Cardiac muscle cell (in vitro differentiated cells and primary cell): Measurements from ENCODE around the gene ARMC10. TPM values are rescaled to one million over a fixed set of nuclear protein-coding genes. Genes with fewer than 3 reads are reported as not detected.
"Not testable (repeated sequence)": the region's sequence is repeated elsewhere in the genome, so short reads cannot be mapped to it uniquely, and the experiment has no call there.

Source experiments
- DNase-seq, 2 donors: peaks; one replicate each; pipeline versions ENCODE4 v3.0.0 to v3.0.0-alpha.2; 2010 to 2017; ENCODE audit warnings: low read depth in 1 of 2, low spot score in 1 of 2
- H3K27ac ChIP-seq: fragments of 200-600 bp; sonication (generic); 2 replicates; pipeline ENCODE4 v1.5.1; 2016
- H3K27me3 ChIP-seq: fragments of 200-600 bp; sonication (generic); 2 replicates; pipeline ENCODE4 v1.6.0; 2016; ENCODE audit warnings: control low read depth
- H3K36me3 ChIP-seq: fragments of 200-600 bp; sonication (generic); 2 replicates; pipeline ENCODE4 v1.5.1; 2016; ENCODE audit warnings: control low read depth
- H3K4me1 ChIP-seq: fragments of 200-600 bp; sonication (generic); 2 replicates; pipeline ENCODE4 v1.8.1; 2017; ENCODE audit warnings: low read depth, mild to moderate bottlenecking, mixed run types
- H3K4me3 ChIP-seq: fragments of 200-600 bp; sonication (generic); 2 replicates; pipeline ENCODE4 v1.5.1; 2016; ENCODE audit warnings: mild to moderate bottlenecking
- H3K9me3 ChIP-seq: fragments of 200-600 bp; sonication (generic); 2 replicates; pipeline ENCODE4 v1.5.1; 2017; ENCODE audit warnings: low read depth, mild to moderate bottlenecking, control low read depth
- CTCF ChIP-seq: IDR thresholded peaks from 2 replicates; pipeline ENCODE4 v1.5.1; 2012; ENCODE audit warnings: low read depth, mild to moderate bottlenecking, low read length
- polyA plus RNA-seq: library from polyadenylated mRNA; unstranded; fragments of >200 nt; fragmentation: Nextera tagmentation; extraction: Ambion mirVana; gene quantifications from 2 replicates; pipeline ENCODE4 v1.2.1, GENCODE V29; 2016
- total RNA-seq: library from RNA; depleted of rRNA; stranded (reverse); fragments of >200 nt; gene quantifications from 2 replicates; pipeline ENCODE4 v1.2.3, GENCODE V29; 2016

The ARMC10 gene
- 29.7 and 33.9 TPM in 2 replicates for total RNA-seq
- polyA plus RNA-seq, result 38.4 and 57.6 TPM in 2 replicates

GRCh38 chr7:103074519-103075336, at the start of gene ARMC10, which contains the start of gene FBXL13:
Gene ARMC10, plus strand, starts transcription at chr7:103075140. Its CDS starts 133 bp downstream, at chr7:103075273.
Gene FBXL13, minus strand, starts transcription at chr7:103074796.
- Histone ChIP-seq H3K4me3 (peak within 1 kb of the TSS; percentile 78), H3K27ac (peak within 1 kb of the TSS; percentile 72), H3K36me3 (no peaks in the 10 kb centered on the region), H3K27me3 (no peaks in the 10 kb centered on the region), H3K4me1 (peaks cover 9% of the 10 kb centered on the region), H3K9me3 (no peaks in the 10 kb centered on the region)
- TF ChIP-seq CTCF, result peak; percentile 19
- DNase-seq, result peak; percentile 92 to 94

- Histone ChIP-seq H3K27me3 (no peaks in the 10 kb centered on the region), H3K4me1 (no peaks in the 10 kb centered on the region), H3K27ac (no peak overlapping the region), H3K36me3 (no peaks in the 10 kb centered on the region), H3K4me3 (no peak overlapping the region), H3K9me3 (no peaks in the 10 kb centered on the region)
- no peak for TF ChIP-seq CTCF
- DNase-seq, result no peak
Measured at GRCh38 chr7:103025341-103025740, 49.6 kb upstream of the ARMC10 start.

GRCh38 chr7:103031024-103031423, 43.9 kb upstream of the ARMC10 start:
- DNase-seq, result no peak
- H3K9me3 ChIP-seq, result no peaks in the 10 kb centered on the region
- no peaks in the 10 kb centered on the region for H3K36me3 ChIP-seq
- no peak for TF ChIP-seq CTCF
- no peak overlapping the region for H3K4me3 ChIP-seq
- H3K4me1 ChIP-seq, result no peaks in the 10 kb centered on the region
- no peak overlapping the region for H3K27ac ChIP-seq
- no peaks in the 10 kb centered on the region for H3K27me3 ChIP-seq

GRCh38 chr7:103031781-103032180, 43.2 kb upstream of the ARMC10 start:
- Histone ChIP-seq H3K9me3 (no peaks in the 10 kb centered on the region), H3K4me1 (no peaks in the 10 kb centered on the region), H3K36me3 (no peaks in the 10 kb centered on the region), H3K4me3 (no peak overlapping the region), H3K27ac (no peak overlapping the region), H3K27me3 (no peaks in the 10 kb centered on the region)
- no peak for TF ChIP-seq CTCF
- no peak for DNase-seq

- not testable (repeated sequence) for H3K36me3 ChIP-seq, H3K27me3 ChIP-seq, H3K27ac ChIP-seq, H3K9me3 ChIP-seq, H3K4me1 ChIP-seq, H3K4me3 ChIP-seq, DNase-seq
Measured at GRCh38 chr7:103034318-103034717, 40.6 kb upstream of the ARMC10 start.

- H3K4me3 ChIP-seq, result no peak overlapping the region
- no peaks in the 10 kb centered on the region for H3K36me3 ChIP-seq
- H3K9me3 ChIP-seq, result no peaks in the 10 kb centered on the region
- TF ChIP-seq CTCF, result no peak
- no peaks in the 10 kb centered on the region for H3K4me1 ChIP-seq
- no peak for DNase-seq
- no peak overlapping the region for H3K27ac ChIP-seq
- H3K27me3 ChIP-seq, result no peaks in the 10 kb centered on the region
Measured at GRCh38 chr7:103037476-103037822, 37.5 kb upstream of the ARMC10 start.

- not testable (repeated sequence) for DNase-seq, H3K4me1 ChIP-seq, H3K36me3 ChIP-seq, H3K27me3 ChIP-seq, H3K27ac ChIP-seq, H3K9me3 ChIP-seq, H3K4me3 ChIP-seq
Measured at GRCh38 chr7:103037823-103038739, 36.9 kb upstream of the ARMC10 start.

- not testable (repeated sequence) for H3K36me3 ChIP-seq, H3K4me3 ChIP-seq, H3K9me3 ChIP-seq, H3K27me3 ChIP-seq, H3K27ac ChIP-seq, H3K4me1 ChIP-seq, DNase-seq
Measured at GRCh38 chr7:103041815-103042214, 33.1 kb upstream of the ARMC10 start.
